RPMI7951 (cell line): ENCODE data around the gene TRMT6. TPM values are rescaled to one million over a fixed set of nuclear protein-coding genes. Genes with fewer than 3 reads are reported as not detected.
A peak's percentile ranks its signal among the peaks of the same experiment; 100 is the strongest.

Experiments
- DNase-seq: peaks from one replicate; pipeline ENCODE4 v3.0.0-alpha.2; 2012; ENCODE audit warnings: low read depth
- total RNA-seq: library from RNA; depleted of rRNA; stranded (reverse); fragments of >200 nt; shearing (Covaris generic); gene quantifications from 2 replicates; pipeline ENCODE4 v1.2.3, GENCODE V29; 2014

Gene TRMT6
- total RNA-seq, 1 experiment from 2014 or later, result 21.9 TPM

- no peak for DNase-seq
Observed at GRCh38 chr20:5949943-5950270, 426 bp downstream of the TRMT6 start.

GRCh38 chr20:5947276-5947675, 3.1 kb downstream of the TRMT6 start:
- no peak for DNase-seq

GRCh38 chr20:5945963-5946362, 4.4 kb downstream of the TRMT6 start:
- peak; percentile 80 for DNase-seq

GRCh38 chr20:5938456-5939029, 11.8 kb downstream of the TRMT6 start:
- no peak for DNase-seq

- DNase-seq, result no peak
Observed at GRCh38 chr20:5936238-5936637, 14.1 kb downstream of the TRMT6 start.

- no peak for DNase-seq
Observed at GRCh38 chr20:5935384-5935783, 14.9 kb downstream of the TRMT6 start.

- peak; percentile 42 for DNase-seq
Observed at GRCh38 chr20:5933802-5934436, 16.4 kb downstream of the TRMT6 start.

- DNase-seq, result no peak
Observed at GRCh38 chr20:5932796-5933195, 17.5 kb downstream of the TRMT6 start.

- no peak for DNase-seq
Observed at GRCh38 chr20:5931411-5931810, 18.9 kb downstream of the TRMT6 start.

- peak; percentile 23 for DNase-seq
Observed at GRCh38 chr20:5928836-5929715, 21.3 kb downstream of the TRMT6 start.

- no peak for DNase-seq
Observed at GRCh38 chr20:5927749-5928462, 22.4 kb downstream of the TRMT6 start.

GRCh38 chr20:5925551-5925950, 24.8 kb downstream of the TRMT6 start:
- no peak for DNase-seq

- DNase-seq, result no peak
Observed at GRCh38 chr20:5923493-5923892, 26.8 kb downstream of the TRMT6 start.

- no peak for DNase-seq
Observed at GRCh38 chr20:5920581-5920980, 29.8 kb downstream of the TRMT6 start.

- peak; percentile 37 for DNase-seq
Observed at GRCh38 chr20:5919626-5920544, 30.4 kb downstream of the TRMT6 start.

GRCh38 chr20:5918856-5919625, 31.3 kb downstream of the TRMT6 start:
- DNase-seq, result peak; percentile 83

GRCh38 chr20:5914859-5915258, 35.5 kb downstream of the TRMT6 start:
- DNase-seq, result no peak

GRCh38 chr20:5913166-5913565, 37.2 kb downstream of the TRMT6 start:
- DNase-seq, result no peak

GRCh38 chr20:5910186-5910585, 40.1 kb downstream of the TRMT6 start:
- DNase-seq, result no peak

- peak; percentile 20 for DNase-seq
Observed at GRCh38 chr20:5908981-5909380, 41.4 kb downstream of the TRMT6 start.
